ENCODE data around the gene DPPA3.
A peak's percentile ranks its signal among the peaks of the same experiment; 100 is the strongest.
"Not testable (repeated sequence)": the region's sequence is repeated elsewhere in the genome, so short reads cannot be mapped to it uniquely, and the experiment has no call there.

DPPA3 gene

GRCh38 chr12:7711133-7711532 lies at the start of gene DPPA3:
DPPA3 (plus strand) TSS chr12:7711433; CDS start chr12:7711571, 138 bp downstream.
- no peak for DNase-seq

GRCh38 chr12:7661741-7662140 lies 49.5 kb upstream of the DPPA3 start:
- DNase-seq, result no peak

GRCh38 chr12:7666595-7666994 lies 44.6 kb upstream of the DPPA3 start:
- DNase-seq, result no peak

- no peak for DNase-seq
Observed at GRCh38 chr12:7667125-7667524, 44.1 kb upstream of the DPPA3 start.

- no peak for DNase-seq
Observed at GRCh38 chr12:7668171-7668570, 43.1 kb upstream of the DPPA3 start.

- not testable (repeated sequence) for DNase-seq
Observed at GRCh38 chr12:7675455-7675854, 35.8 kb upstream of the DPPA3 start.

GRCh38 chr12:7677432-7677888 lies 33.8 kb upstream of the DPPA3 start:
- DNase-seq, result not testable (repeated sequence)

- no peak for DNase-seq
Observed at GRCh38 chr12:7678744-7679143, 32.5 kb upstream of the DPPA3 start.

- DNase-seq, result no peak
Observed at GRCh38 chr12:7679251-7680045, 31.8 kb upstream of the DPPA3 start.

- DNase-seq, result no peak
Observed at GRCh38 chr12:7681535-7681934, 29.7 kb upstream of the DPPA3 start.

- DNase-seq, result no peak
Observed at GRCh38 chr12:7693793-7694192, 17.4 kb upstream of the DPPA3 start.

GRCh38 chr12:7694556-7695236 lies 16.5 kb upstream of the DPPA3 start:
- no peak for DNase-seq

- no peak for DNase-seq
Observed at GRCh38 chr12:7695237-7695560, 16.0 kb upstream of the DPPA3 start.

- peak; percentile 33 for DNase-seq
Observed at GRCh38 chr12:7695566-7696197, 15.6 kb upstream of the DPPA3 start, which contains the start of gene GDF3. GDF3 (minus strand) TSS chr12:7695775; CDS start chr12:7695728, 47 bp downstream.

GRCh38 chr12:7705846-7706245 lies 5.4 kb upstream of the DPPA3 start:
- no peak for DNase-seq

GRCh38 chr12:7709969-7710675 lies 1.1 kb upstream of the DPPA3 start:
- no peak for DNase-seq

- DNase-seq, result no peak
Observed at GRCh38 chr12:7712841-7713442, 1.7 kb downstream of the DPPA3 start.

- DNase-seq, result no peak
Observed at GRCh38 chr12:7716381-7716780, 5.1 kb downstream of the DPPA3 start.

GRCh38 chr12:7719946-7720730 lies 8.9 kb downstream of the DPPA3 start:
- DNase-seq, result no peak

- DNase-seq, result no peak
Observed at GRCh38 chr12:7723926-7724325, 12.7 kb downstream of the DPPA3 start.

GRCh38 chr12:7729746-7730145 lies 18.5 kb downstream of the DPPA3 start:
- DNase-seq, result no peak

- DNase-seq, result not testable (repeated sequence)
Observed at GRCh38 chr12:7730984-7731383, 19.8 kb downstream of the DPPA3 start.
